SK-N-MC (cell line): ENCODE results near the gene DYNC2LI1.

Experiments used
- EZH2 ChIP-seq: fragments of 200-600 bp; sonication (generic); IDR thresholded peaks from one replicate; pipeline ENCODE4 v1.6.1; 2017; ENCODE audit warnings: antibody characterized with exemption
- FOXP2 ChIP-seq: optimal IDR thresholded peaks from 2 replicates; pipeline ENCODE3; 2011; ENCODE audit warnings: mild to moderate bottlenecking, moderate library complexity; ENCODE audit not compliant: insufficient read depth; ENCODE audit errors: extremely low read length, control extremely low read depth
- POLR2AphosphoS5 ChIP-seq: IDR thresholded peaks from 2 replicates; pipeline ENCODE4 v1.6.1; 2012; ENCODE audit warnings: mild to moderate bottlenecking, low read depth, low read length, borderline replicate concordance

DNA sequence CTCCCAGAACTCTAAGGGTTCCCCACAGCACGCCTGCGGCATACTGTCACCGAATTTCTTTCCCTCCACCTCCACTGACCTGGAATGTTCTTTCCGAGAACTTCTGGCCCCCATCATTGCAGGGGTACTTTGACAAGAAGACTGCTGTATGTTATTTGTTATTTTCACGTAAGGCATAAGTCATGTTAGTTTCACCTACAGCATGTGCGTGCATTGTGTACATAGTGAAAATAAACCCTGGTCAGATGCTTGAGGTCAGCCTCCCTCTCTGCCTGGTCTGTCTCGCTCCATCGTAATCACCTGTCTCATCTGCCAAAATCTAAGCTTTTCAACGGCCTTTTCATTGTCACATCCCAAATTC is 69.0 kb downstream of the DYNC2LI1 start:
- no peak for TF ChIP-seq EZH2
- no peak for TF ChIP-seq POLR2AphosphoS5
- no peak for TF ChIP-seq FOXP2
